Measurements from ENCODE around the gene MAGEA3.
"Not testable (repeated sequence)": the region's sequence is repeated elsewhere in the genome, so short reads cannot be mapped to it uniquely, and the experiment has no call there.

DNA sequence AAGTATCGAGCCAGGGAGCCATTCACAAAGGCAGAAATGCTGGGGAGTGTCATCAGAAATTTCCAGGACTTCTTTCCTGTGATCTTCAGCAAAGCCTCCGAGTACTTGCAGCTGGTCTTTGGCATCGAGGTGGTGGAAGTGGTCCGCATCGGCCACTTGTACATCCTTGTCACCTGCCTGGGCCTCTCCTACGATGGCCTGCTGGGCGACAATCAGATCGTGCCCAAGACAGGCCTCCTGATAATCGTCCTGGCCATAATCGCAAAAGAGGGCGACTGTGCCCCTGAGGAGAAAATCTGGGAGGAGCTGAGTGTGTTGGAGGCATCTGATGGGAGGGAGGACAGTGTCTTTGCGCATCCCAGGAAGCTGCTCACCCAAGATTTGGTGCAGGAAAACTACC, 37.9 kb downstream of the MAGEA3 start:
- not testable (repeated sequence) for TF ChIP-seq CTCF (IDR thresholded peaks at IDR 0.05); EZH2 (IDR thresholded peaks at IDR 0.05; ENCODE audit: borderline replicate concordance, insufficient read depth, low read depth, low read length, poor library complexity, severe bottlenecking)

Data from B cell (primary cell).